Suprapubic skin (tissue), 4 donors: Measurements from ENCODE around the gene SEMA4G.

Source experiments
- EP300 ChIP-seq: sonication (generic); formaldehyde crosslinking; IDR thresholded peaks from one replicate; pipeline ENCODE4 v1.6.1; 2017; ENCODE audit warnings: antibody characterized with exemption
- POLR2A ChIP-seq, 2 donors: fragments of 450-650 bp; IDR thresholded peaks; one replicate each; pipeline ENCODE4 v1.6.1; 2017; ENCODE audit warnings: antibody characterized with exemption in 2 of 2, mild to moderate bottlenecking in 2 of 2, moderate library complexity in 2 of 2
- POLR2AphosphoS5 ChIP-seq, 3 donors: sonication (generic); formaldehyde crosslinking; IDR thresholded peaks; one replicate each; pipeline ENCODE4 v1.6.1; 2017; ENCODE audit warnings: antibody characterized with exemption in 3 of 3
- TF ChIP-seq, protein P1 (sequence below), 2 donors: fragments of 200-600 bp in 1 of 2; fragments of 450-650 bp in 1 of 2; sonication (generic) in 1 of 2; IDR thresholded peaks; one replicate each; pipeline ENCODE4 v1.5.1; 2016 to 2019; ENCODE audit warnings: antibody characterized with exemption in 2 of 2, mild to moderate bottlenecking in 1 of 2, moderate library complexity in 1 of 2

DNA sequence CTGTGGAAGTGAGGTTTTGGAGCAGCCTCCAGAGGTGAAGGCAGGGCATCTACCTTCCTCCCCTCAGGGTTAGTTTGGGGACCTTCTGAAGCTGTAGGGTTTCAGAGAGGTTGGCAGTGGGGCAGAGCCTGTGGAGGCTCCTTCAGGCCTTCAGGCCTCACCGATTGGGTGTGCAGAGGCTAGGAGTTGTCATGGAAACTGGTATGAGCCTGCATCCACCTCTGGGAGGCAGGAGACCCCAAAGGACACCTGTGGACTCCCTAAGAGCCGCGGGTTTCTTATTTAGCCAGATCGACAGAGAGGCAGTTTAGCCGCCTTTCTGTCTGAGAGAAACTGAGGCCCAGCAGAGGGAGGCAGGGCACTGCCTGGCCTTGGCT, 32.3 kb downstream of the SEMA4G start:
- no peak for TF ChIP-seq POLR2A (IDR thresholded peaks at IDR 0.05)
- TF ChIP-seq, protein P1, sequence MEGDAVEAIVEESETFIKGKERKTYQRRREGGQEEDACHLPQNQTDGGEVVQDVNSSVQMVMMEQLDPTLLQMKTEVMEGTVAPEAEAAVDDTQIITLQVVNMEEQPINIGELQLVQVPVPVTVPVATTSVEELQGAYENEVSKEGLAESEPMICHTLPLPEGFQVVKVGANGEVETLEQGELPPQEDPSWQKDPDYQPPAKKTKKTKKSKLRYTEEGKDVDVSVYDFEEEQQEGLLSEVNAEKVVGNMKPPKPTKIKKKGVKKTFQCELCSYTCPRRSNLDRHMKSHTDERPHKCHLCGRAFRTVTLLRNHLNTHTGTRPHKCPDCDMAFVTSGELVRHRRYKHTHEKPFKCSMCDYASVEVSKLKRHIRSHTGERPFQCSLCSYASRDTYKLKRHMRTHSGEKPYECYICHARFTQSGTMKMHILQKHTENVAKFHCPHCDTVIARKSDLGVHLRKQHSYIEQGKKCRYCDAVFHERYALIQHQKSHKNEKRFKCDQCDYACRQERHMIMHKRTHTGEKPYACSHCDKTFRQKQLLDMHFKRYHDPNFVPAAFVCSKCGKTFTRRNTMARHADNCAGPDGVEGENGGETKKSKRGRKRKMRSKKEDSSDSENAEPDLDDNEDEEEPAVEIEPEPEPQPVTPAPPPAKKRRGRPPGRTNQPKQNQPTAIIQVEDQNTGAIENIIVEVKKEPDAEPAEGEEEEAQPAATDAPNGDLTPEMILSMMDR (IDR thresholded peaks at IDR 0.05), result no peak
- TF ChIP-seq EP300, result no peak
- no peak for TF ChIP-seq POLR2AphosphoS5 (IDR thresholded peaks at IDR 0.05)
